Kidney (tissue), 14 donors: ENCODE data around the gene HSPB2. TPM values are rescaled to one million over a fixed set of nuclear protein-coding genes. Genes with fewer than 3 reads are reported as not detected.

Experiments used
- DNase-seq, 5 donors: peaks; one replicate each; pipeline ENCODE4 v3.0.0-alpha.2; 2013 to 2020
- FAIRE-seq: peaks from 2 replicates; lab custom pipeline; 2012; peaks lifted over from hg19 to GRCh38; lab: Jason Lieb, UNC
- H3K27ac ChIP-seq, 2 donors: one replicate each; pipeline ENCODE4 v1.7.0; 2013; ENCODE audit warnings: low read depth in 2 of 2, low read length in 2 of 2, inconsistent platforms in 1 of 2
- H3K27me3 ChIP-seq: one replicate; pipeline ENCODE4 v1.7.1; 2013; ENCODE audit warnings: low read length, inconsistent platforms; ENCODE audit not compliant: control insufficient read depth, insufficient read depth
- H3K36me3 ChIP-seq, 3 donors: one replicate each; pipeline versions ENCODE4 v1.7.0 to v1.7.1; 2013; ENCODE audit warnings: low read length in 3 of 3, control low read depth in 1 of 3, inconsistent platforms in 1 of 3; ENCODE audit not compliant: insufficient read depth in 3 of 3, control insufficient read depth in 2 of 3
- H3K4me1 ChIP-seq, 3 donors: one replicate each; pipeline versions ENCODE4 v1.7.0 to v1.7.1; 2013; ENCODE audit warnings: low read length in 3 of 3, inconsistent platforms in 1 of 3, low read depth in 1 of 3; ENCODE audit not compliant: control insufficient read depth in 2 of 3, insufficient read depth in 2 of 3
- H3K4me3 ChIP-seq, 3 donors: one replicate each; pipeline versions ENCODE4 v1.7.0 to v1.8.1; 2013; ENCODE audit warnings: low read length in 3 of 3, control low read depth in 1 of 3, inconsistent platforms in 1 of 3
- H3K9ac ChIP-seq, 3 donors: one replicate each; pipeline versions ENCODE4 v1.7.0 to v1.7.1; 2013; ENCODE audit warnings: low read length in 3 of 3, control low read depth in 1 of 3, inconsistent platforms in 1 of 3
- H3K9me3 ChIP-seq, 3 donors: one replicate each; pipeline versions ENCODE4 v1.7.0 to v1.7.1; 2013; ENCODE audit warnings: low read length in 3 of 3, control low read depth in 1 of 3, inconsistent platforms in 1 of 3; ENCODE audit not compliant: control insufficient read depth in 2 of 3, insufficient read depth in 1 of 3
- intact Hi-C: fragments of 100-400 bp; cut with DNase I; formaldehyde crosslinking; loops from one replicate; pipeline ENCODE4 v1.11.1; 2022
- polyA plus RNA-seq: library from polyadenylated mRNA; stranded (reverse); fragments of 350-450 nt; fragmentation: Illumina TruSeq; extraction: RNeasy Lipid Tissue Mini Kit (QIAGEN cat#74804); gene quantifications from one replicate; pipeline ENCODE4 v1.2.3, GENCODE V29; 2014; ENCODE audit warnings: low read depth, low replicate concordance; ENCODE audit not compliant: insufficient read depth
- total RNA-seq: library from RNA; stranded (reverse); fragmentation: NEBNext Ultra II Directional; extraction: Animal tissue kit (Norgen Biotek cat#: 25700); gene quantifications from one replicate; pipeline ENCODE4 v1.2.1, GENCODE V29; 2021
- TF ChIP-seq, protein P1 (sequence below): IDR thresholded peaks from 3 replicates; pipeline ENCODE4 v1.5.1; 2012; ENCODE audit warnings: mild to moderate bottlenecking, moderate library complexity, borderline replicate concordance; ENCODE audit not compliant: insufficient read depth; ENCODE audit errors: extremely low read depth
- donor health status: control.
- donor health status: control.
- donor health status: control.
- donor health status: control.
- donor health status: control.
- donor health status: DM: yes; HTN: yes; CAD: no.
- donor health status: Normal renal cell carcinoma (clear cell type).

HSPB2 gene
- total and polyA plus RNA-seq, 2 donors from 2014 or later = 4.4 to 15.7 TPM

DNA sequence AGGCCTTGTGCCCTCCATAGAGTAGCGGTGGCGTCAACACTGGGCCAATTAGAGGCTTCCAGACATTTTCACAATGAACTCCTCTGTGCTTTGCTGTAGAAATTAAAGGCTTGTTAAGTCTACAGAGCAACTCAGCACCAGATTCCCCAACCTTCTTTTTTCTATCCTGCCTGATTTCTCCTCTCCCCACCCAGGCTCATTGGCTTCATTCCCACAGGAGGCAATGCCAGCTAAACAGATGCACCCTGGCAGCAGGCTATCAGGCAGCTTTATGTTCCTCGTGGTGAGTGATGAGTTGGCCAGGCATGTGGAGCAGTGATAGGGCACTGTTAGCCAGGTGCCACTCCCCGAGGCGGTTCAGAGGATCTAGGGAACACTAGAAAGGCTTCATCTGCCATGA, 29.4 kb downstream of the HSPB2 start:
- Histone ChIP-seq H3K27ac (no peak overlapping the region), H3K27me3 (no peaks in the 10 kb centered on the region), H3K4me1 (peaks cover 0 to 4% (median 0%) of the 10 kb centered on the region in 3 donors), H3K9me3 (no peaks in the 10 kb centered on the region), H3K9ac (no peak overlapping the region), H3K36me3 (no peaks in the 10 kb centered on the region), H3K4me3 (no peak overlapping the region)
- TF ChIP-seq, protein P1, sequence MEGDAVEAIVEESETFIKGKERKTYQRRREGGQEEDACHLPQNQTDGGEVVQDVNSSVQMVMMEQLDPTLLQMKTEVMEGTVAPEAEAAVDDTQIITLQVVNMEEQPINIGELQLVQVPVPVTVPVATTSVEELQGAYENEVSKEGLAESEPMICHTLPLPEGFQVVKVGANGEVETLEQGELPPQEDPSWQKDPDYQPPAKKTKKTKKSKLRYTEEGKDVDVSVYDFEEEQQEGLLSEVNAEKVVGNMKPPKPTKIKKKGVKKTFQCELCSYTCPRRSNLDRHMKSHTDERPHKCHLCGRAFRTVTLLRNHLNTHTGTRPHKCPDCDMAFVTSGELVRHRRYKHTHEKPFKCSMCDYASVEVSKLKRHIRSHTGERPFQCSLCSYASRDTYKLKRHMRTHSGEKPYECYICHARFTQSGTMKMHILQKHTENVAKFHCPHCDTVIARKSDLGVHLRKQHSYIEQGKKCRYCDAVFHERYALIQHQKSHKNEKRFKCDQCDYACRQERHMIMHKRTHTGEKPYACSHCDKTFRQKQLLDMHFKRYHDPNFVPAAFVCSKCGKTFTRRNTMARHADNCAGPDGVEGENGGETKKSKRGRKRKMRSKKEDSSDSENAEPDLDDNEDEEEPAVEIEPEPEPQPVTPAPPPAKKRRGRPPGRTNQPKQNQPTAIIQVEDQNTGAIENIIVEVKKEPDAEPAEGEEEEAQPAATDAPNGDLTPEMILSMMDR = no peak
- DNase-seq = no peak
- FAIRE-seq = no peak
- intact Hi-C loops = no loop called here

DNA sequence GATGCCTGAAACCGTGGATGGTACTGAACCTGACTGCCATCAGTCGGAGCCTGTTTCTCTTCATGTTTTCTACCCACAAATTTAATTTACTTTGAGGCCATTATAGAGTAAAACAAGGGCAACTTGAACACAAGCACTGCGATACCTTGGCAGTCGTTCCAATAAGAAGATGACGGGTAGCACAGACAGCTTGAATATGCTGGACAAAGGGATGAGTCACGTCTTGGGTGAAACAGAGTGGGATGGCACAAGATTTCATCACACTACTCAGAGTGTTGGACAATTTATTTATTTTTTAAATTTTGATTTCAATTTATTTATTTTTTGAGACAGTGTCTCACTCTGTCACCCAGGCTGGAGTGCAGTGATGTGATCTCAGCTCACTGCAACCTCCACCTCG, 30.3 kb downstream of the HSPB2 start:
- TF ChIP-seq, protein P1 = no peak
- peaks cover 0 to 2% (median 0%) of the 10 kb centered on the region in 3 donors for H3K4me1 ChIP-seq

DNA sequence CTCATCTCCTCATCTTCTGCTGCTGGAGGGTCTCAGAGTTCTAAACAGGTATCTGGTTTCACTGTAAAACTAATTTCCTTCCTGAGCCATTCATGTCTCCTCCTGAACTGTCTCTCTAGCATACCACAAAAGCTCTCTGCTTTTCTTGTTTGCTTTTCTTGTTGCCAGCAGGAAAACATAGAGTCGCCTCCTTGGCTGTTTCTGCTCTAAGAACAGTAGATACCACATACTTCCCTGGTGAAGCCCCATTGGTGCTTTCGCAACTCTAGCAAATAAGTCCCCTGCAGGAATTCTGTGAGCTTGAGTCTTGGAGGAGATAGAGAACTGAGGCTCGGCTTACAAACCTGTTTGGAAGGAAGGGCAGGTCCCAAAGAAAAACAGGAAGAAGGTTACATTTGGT, 31.6 kb downstream of the HSPB2 start:
- Histone ChIP-seq H3K9ac (no peak overlapping the region), H3K4me1 (no peaks in the 10 kb centered on the region), H3K9me3 (no peaks in the 10 kb centered on the region), H3K4me3 (no peak overlapping the region), H3K27ac (no peak overlapping the region), H3K36me3 (no peaks in the 10 kb centered on the region), H3K27me3 (no peaks in the 10 kb centered on the region)
- intact Hi-C loops = no loop called here
- no peak for FAIRE-seq
- DNase-seq = peak in 1 of 5 donors; percentile 35
- TF ChIP-seq, protein P1 = no peak

More for the DNA sequence above, 30.3 kb downstream of the HSPB2 start:
- Histone ChIP-seq H3K27ac (no peak overlapping the region), H3K9ac (no peak overlapping the region), H3K4me3 (no peak overlapping the region), H3K9me3 (no peaks in the 10 kb centered on the region), H3K27me3 (no peaks in the 10 kb centered on the region), H3K36me3 (no peaks in the 10 kb centered on the region)
- FAIRE-seq = no peak
- intact Hi-C loops = no loop called here
- DNase-seq = no peak

DNA sequence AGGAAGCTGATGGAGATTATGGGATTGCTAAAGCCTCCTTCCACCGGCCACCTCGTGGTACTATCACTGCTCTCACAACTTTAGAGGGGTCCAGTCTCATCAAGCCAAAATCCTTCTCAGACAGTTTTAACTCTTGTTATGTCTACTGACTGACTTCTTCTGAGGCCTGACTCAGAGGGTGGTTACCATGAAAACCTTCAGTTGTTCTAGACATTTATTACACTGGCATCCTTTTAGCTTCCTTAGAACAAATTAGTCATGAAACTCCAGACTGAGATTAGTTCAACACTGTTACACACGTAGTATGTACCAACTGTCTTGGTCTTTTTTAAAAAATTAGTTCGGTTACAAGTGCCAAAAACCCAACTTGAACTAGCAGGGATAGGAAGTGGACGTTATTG, 32.1 kb downstream of the HSPB2 start:
- Histone ChIP-seq H3K9ac (no peak overlapping the region), H3K4me1 (no peaks in the 10 kb centered on the region), H3K9me3 (no peaks in the 10 kb centered on the region), H3K4me3 (no peak overlapping the region), H3K27me3 (no peaks in the 10 kb centered on the region), H3K27ac (no peak overlapping the region), H3K36me3 (no peaks in the 10 kb centered on the region)
- TF ChIP-seq, protein P1 = no peak
- DNase-seq = no peak
- FAIRE-seq = no peak
- intact Hi-C loops = no loop called here
